Glutamatergic neuron (in vitro differentiated cells): ENCODE data around the gene RNF126. TPM values are rescaled to one million over a fixed set of nuclear protein-coding genes. Genes with fewer than 3 reads are reported as not detected.

ENCODE experiments used
- DNase-seq: peaks from one replicate; pipeline ENCODE4 v3.0.0; 2022
- H3K27ac Mint-ChIP-seq: one replicate; pipeline ENCODE4 v1.8.0; 2020; ENCODE audit warnings: mild to moderate bottlenecking, mixed read lengths, inconsistent platforms; ENCODE audit not compliant: unreplicated experiment
- H3K27me3 Mint-ChIP-seq: one replicate; pipeline ENCODE4 v1.8.0; 2020; ENCODE audit warnings: mild to moderate bottlenecking, moderate library complexity, mixed read lengths, inconsistent platforms; ENCODE audit not compliant: unreplicated experiment
- H3K36me3 Mint-ChIP-seq: one replicate; pipeline ENCODE4 v1.8.0; 2020; ENCODE audit warnings: mild to moderate bottlenecking, mixed read lengths, inconsistent platforms; ENCODE audit not compliant: unreplicated experiment
- H3K4me1 Mint-ChIP-seq: one replicate; pipeline ENCODE4 v1.8.0; 2020; ENCODE audit warnings: mild to moderate bottlenecking, low read depth, mixed read lengths, inconsistent platforms; ENCODE audit not compliant: unreplicated experiment
- H3K4me3 Mint-ChIP-seq: one replicate; pipeline ENCODE4 v1.8.0; 2020; ENCODE audit warnings: mild to moderate bottlenecking, mixed read lengths, inconsistent platforms; ENCODE audit not compliant: unreplicated experiment
- H3K9me3 Mint-ChIP-seq: one replicate; pipeline ENCODE4 v1.8.0; 2020; ENCODE audit warnings: mild to moderate bottlenecking, moderate library complexity, mixed read lengths, inconsistent platforms; ENCODE audit not compliant: unreplicated experiment
- CTCF ChIP-seq: fragments of 200-600 bp; sonication (generic); IDR thresholded peaks from one replicate; pipeline ENCODE4 v1.5.0; 2021; ENCODE audit not compliant: partially characterized antibody, unreplicated experiment
- total RNA-seq: library from RNA; stranded (reverse); fragmentation: NEBNext Ultra II Directional; extraction: Animal tissue kit (Norgen Biotek cat#: 25700); gene quantifications from one replicate; pipeline ENCODE4 v1.2.1, GENCODE V29; 2021; ENCODE audit not compliant: unreplicated experiment

The RNF126 gene
- total RNA-seq, 1 donor from 2014 or later, result 51.7 TPM

- Mint-ChIP-seq H3K27ac (peak overlapping the region; percentile 62), H3K4me3 (peak overlapping the region; percentile 81), H3K4me1 (peaks cover 9% of the 10 kb centered on the region), H3K27me3 (peaks cover 10% of the 10 kb centered on the region), H3K36me3 (no peaks in the 10 kb centered on the region), H3K9me3 (peaks cover 10% of the 10 kb centered on the region)
- DNase-seq, result no peak
- no peak for TF ChIP-seq CTCF
These were observed 2.1 kb downstream of the RNF126 start for GRCh38 chr19:660793-661426.

DNA sequence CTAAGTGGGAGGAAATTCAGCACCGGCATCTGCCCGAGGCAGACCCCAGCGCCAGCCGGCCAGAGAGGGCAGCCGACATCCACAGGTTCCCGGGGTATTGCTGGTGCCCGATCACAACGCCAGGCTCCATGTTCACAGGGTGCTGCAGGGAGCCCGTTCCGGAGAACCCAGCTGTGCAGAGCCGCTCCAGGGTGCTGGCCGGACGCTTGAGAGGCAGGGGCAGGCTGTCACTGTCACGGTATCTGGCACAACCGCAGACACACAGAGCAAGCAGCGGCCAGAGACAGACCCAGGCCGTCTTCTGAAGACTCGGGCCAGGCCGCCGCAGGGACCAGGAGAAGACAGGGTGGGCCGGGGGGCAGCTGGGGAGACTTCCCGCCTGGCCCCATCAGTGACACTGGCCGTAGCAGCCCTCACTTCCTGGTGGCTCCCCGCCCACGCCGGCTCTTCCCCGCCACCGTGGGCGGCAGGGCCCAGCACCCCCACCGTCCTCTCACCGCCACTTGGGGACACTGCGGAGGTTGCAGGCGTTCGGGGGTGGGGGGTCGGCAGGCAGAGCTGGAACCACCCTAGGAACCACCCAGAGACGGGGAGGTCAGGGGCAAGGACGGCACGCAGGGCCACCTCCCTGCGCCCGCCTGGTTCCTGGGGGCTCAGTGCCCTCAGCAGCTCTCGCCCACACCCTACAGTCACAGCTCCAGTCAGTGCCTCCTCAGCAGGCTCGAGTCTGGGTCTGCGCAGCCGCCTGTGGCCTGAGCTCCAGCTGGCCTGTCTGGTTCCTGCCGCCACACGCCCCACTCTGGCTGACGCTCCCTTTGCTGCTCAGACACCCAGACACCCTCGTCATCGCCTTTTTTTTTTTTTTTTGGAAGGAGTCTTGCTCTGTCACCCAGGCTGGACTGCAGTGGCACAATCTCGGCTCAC is 3.8 kb downstream of the RNF126 start:
- peak overlapping the region; percentile 33 for H3K27ac Mint-ChIP-seq
- TF ChIP-seq CTCF, result no peak
- no peaks in the 10 kb centered on the region for H3K36me3 Mint-ChIP-seq
- H3K9me3 Mint-ChIP-seq, result peaks cover 6% of the 10 kb centered on the region
- H3K27me3 Mint-ChIP-seq, result peaks cover 9% of the 10 kb centered on the region
- DNase-seq, result no peak
- H3K4me3 Mint-ChIP-seq, result no peak overlapping the region
- H3K4me1 Mint-ChIP-seq, result peaks cover 16% of the 10 kb centered on the region

DNA sequence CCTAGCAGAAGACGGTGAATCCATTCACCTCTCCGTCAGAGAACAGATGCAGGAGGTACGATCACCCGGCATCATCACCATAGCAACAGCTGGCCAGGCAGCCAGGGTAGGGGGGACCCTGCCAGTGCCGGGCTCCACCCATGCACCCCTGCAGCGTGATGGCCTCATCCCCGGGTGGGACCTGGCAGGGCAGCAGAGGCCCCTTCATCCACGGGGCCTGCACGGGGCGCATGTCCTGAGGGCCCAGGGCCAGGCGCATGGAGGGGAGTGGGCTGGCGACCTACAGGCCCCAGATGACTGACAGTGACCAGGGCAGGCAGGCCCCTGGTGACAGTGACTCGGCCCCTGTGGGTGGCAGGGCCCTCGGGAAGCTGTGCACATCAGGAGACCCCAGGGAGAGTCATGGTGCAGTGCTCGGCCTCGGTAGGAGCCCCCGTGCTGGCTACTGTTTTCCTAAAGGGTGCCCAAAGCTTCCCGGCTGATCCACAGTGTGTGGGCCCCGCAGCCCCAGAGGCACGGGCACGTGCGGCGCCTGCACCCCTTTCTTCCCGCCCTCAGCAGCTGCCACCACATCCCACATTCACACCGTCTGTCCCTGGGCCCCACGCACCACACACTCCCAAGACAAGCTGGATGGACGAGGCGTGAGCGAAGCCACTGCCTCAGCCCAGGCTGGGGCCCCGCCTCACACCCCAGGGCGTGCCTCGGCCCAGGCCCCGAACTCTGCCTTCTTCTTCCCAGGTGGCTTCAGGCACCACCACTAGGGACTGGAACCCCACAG is 4.8 kb downstream of the RNF126 start:
- H3K27me3 Mint-ChIP-seq, result peaks cover 9% of the 10 kb centered on the region

DNA sequence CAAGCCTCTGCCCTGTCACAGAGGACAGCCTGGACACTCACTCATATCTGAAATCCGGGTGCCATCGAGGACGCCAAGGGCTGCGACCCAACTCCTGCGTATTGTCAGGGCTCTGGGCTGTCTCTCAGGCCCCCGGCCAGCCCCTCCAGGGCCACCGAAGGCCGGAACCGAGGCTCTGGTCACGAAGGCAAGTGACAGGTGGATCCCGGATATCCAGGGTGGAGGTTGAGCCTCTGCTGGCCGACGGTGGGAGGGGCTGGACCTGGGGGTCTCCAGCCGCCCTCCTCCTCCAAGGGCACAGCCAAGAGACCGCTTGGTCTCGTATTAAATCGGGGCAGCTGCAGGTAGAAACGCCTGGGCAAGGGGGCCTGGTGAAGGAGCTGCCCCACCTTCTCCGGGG is 5.4 kb downstream of the RNF126 start:
- peaks cover 9% of the 10 kb centered on the region for H3K27me3 Mint-ChIP-seq
- peaks cover 5% of the 10 kb centered on the region for H3K9me3 Mint-ChIP-seq
- H3K4me1 Mint-ChIP-seq, result peaks cover 16% of the 10 kb centered on the region
- peak overlapping the region; percentile 12 for H3K27ac Mint-ChIP-seq
- no peak for DNase-seq
- no peaks in the 10 kb centered on the region for H3K36me3 Mint-ChIP-seq
- no peak overlapping the region for H3K4me3 Mint-ChIP-seq
- no peak for TF ChIP-seq CTCF

More for the DNA sequence above, 4.8 kb downstream of the RNF126 start:
- Mint-ChIP-seq H3K9me3 (peaks cover 5% of the 10 kb centered on the region), H3K27ac (no peak overlapping the region), H3K4me3 (no peak overlapping the region), H3K4me1 (peaks cover 16% of the 10 kb centered on the region), H3K36me3 (no peaks in the 10 kb centered on the region)
- no peak for TF ChIP-seq CTCF
- no peak for DNase-seq
